ENCODE results near the gene IDI2. TPM values are rescaled to one million over a fixed set of nuclear protein-coding genes. Genes with fewer than 3 reads are reported as not detected.
A peak's percentile ranks its signal among the peaks of the same experiment; 100 is the strongest.

IDI2 gene
- total and polyA plus RNA-seq, 2 of the 13 experiments (the other 11 are each of a cell fraction or from before 2014, with no cell fraction given) = not detected

- TF ChIP-seq ZNF432 (CRISPR knock-in tag; IDR thresholded peaks at IDR 0.05; ENCODE audit: borderline replicate concordance) = no peak
- no peak for TF ChIP-seq NFE2L1 (CRISPR knock-in tag; IDR thresholded peaks at IDR 0.05; ENCODE audit: borderline replicate concordance)
- TF ChIP-seq BRCA1 (CRISPR knock-in tag; IDR thresholded peaks at IDR 0.05) = 0 out of 2 replicates have a peak, but pooled peaks have one; percentile 36
- no peak for TF ChIP-seq KDM6A (CRISPR knock-in tag; IDR thresholded peaks at IDR 0.05; ENCODE audit: low read depth)
- TF ChIP-seq ZFYVE20 (CRISPR knock-in tag; IDR thresholded peaks at IDR 0.05; ENCODE audit: borderline replicate concordance, low read depth) = peak; percentile 36; the same call in 1 of the 2 replicates
- TF ChIP-seq HDAC6 (IDR thresholded peaks at IDR 0.05; ENCODE audit: low read depth, low read length) = no peak
- no peak for TF ChIP-seq TBP (CRISPR knock-in tag; IDR thresholded peaks at IDR 0.05)
- TF ChIP-seq TBX3 (IDR thresholded peaks at IDR 0.05; ENCODE audit: borderline replicate concordance) = peak; percentile 85
- no peak for TF ChIP-seq ZFP36L2 (CRISPR knock-in tag; IDR thresholded peaks at IDR 0.05)
- no peak for TF ChIP-seq ZNF816 (CRISPR knock-in tag; IDR thresholded peaks at IDR 0.05; ENCODE audit: borderline replicate concordance)
- TF ChIP-seq E2F1 (CRISPR knock-in tag; IDR thresholded peaks at IDR 0.05) = 0 out of 2 replicates have a peak, but pooled peaks have one; percentile 48
- peak; percentile 84 for TF ChIP-seq YEATS4 (CRISPR knock-in tag; IDR thresholded peaks at IDR 0.05; ENCODE audit: borderline replicate concordance)
- no peak; the same call in 1 of the 2 replicates for TF ChIP-seq ZSCAN25 (CRISPR knock-in tag; IDR thresholded peaks at IDR 0.05)
- peak; percentile 39; the same call in 1 of the 2 replicates for TF ChIP-seq ZNF761 (CRISPR knock-in tag; conservative IDR thresholded peaks at IDR 0.05)
- TF ChIP-seq ZNF17 (CRISPR knock-in tag; IDR thresholded peaks at IDR 0.05) = no peak
- peak; percentile 54; the same call in 1 of the 2 replicates for TF ChIP-seq ATF7-NPFF (CRISPR knock-in tag; IDR thresholded peaks at IDR 0.05; ENCODE audit: low read depth)
- peak; percentile 90 for TF ChIP-seq ZNF574 (CRISPR knock-in tag; IDR thresholded peaks at IDR 0.05)
- TF ChIP-seq TGIF2 (CRISPR knock-in tag; IDR thresholded peaks at IDR 0.05) = peak; percentile 73
- TF ChIP-seq ONECUT2 (CRISPR knock-in tag; IDR thresholded peaks at IDR 0.05) = no peak
- no peak for TF ChIP-seq GTF2F1 (IDR thresholded peaks at IDR 0.05; ENCODE audit: low read length)
- TF ChIP-seq BHLHE40 (IDR thresholded peaks at IDR 0.05; ENCODE audit: low read length) = 0 out of 2 replicates have a peak, but pooled peaks have one; percentile 30
- TF ChIP-seq ZNF207 (IDR thresholded peaks at IDR 0.05; ENCODE audit: borderline replicate concordance) = no peak
- TF ChIP-seq PBX3 (CRISPR knock-in tag; IDR thresholded peaks at IDR 0.05; ENCODE audit: borderline replicate concordance) = no peak
- TF ChIP-seq FOXP4 (CRISPR knock-in tag; IDR thresholded peaks at IDR 0.05) = peak; percentile 25; the same call in 1 of the 2 replicates
These were observed 30.9 kb upstream of the IDI2 start, which contains the start of gene WDR37 (continued) for GRCh38 chr10:1056326-1057105.
